RKO (cell line): ENCODE results near the gene KIAA1671.

Experiments used
- DNase-seq: peaks from one replicate; pipeline ENCODE4 v3.0.0-alpha.2; 2016; ENCODE audit warnings: low spot score

KIAA1671 gene

DNA sequence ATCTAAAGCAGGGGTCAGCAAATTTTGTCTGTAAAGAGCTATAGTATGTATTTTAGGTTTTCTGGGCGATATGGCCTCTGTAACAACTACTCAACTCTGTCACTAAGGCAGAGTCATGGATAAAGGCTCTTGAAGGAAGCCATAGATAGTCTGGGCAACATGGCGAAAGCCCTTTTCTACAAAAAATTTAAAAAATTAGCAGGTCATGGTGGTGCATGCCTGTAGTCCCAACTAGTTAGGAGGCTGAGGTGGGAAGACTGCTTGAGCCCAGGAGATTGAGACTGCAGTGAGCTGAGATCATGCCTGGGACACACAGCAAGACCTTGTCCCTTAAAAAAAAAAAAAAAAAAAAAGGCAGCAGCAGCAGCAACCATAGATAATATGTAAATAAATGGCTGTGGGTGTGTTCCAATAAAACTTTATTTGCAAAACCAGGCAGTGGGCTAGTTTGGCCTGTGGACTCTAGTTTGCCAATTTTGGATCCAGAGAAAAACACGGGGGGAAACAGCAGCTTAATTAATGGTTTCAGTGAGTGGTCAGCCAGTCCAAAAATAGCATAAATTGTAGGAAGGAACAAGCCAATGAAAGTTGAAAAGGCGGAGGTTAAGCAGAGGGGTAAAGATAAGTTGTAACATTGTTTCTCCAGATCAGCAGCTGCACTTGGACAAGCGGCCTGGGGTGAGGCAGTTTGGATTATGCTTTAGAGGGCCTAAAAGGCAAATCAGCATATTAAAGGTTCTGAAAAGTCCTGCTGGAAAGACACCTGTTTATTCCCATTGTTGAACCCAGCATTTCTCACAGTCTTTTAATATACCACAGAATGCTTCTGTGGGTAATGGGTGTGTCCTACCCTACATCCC lies 62.6 kb downstream of the KIAA1671 start:
- no peak for DNase-seq

GRCh38 chr22:25016311-25016710 lies 63.8 kb downstream of the KIAA1671 start:
- no peak for DNase-seq

- no peak for DNase-seq
These were observed 65.5 kb downstream of the KIAA1671 start for GRCh38 chr22:25018009-25018408.

- DNase-seq, result no peak
These were observed 67.1 kb downstream of the KIAA1671 start for GRCh38 chr22:25019427-25020184.

- DNase-seq, result no peak
These were observed 68.9 kb downstream of the KIAA1671 start for GRCh38 chr22:25021409-25021808.

- DNase-seq, result no peak
These were observed 69.6 kb downstream of the KIAA1671 start for GRCh38 chr22:25021976-25022711.

- DNase-seq, result no peak
These were observed 71.4 kb downstream of the KIAA1671 start for GRCh38 chr22:25023879-25024278.

DNA sequence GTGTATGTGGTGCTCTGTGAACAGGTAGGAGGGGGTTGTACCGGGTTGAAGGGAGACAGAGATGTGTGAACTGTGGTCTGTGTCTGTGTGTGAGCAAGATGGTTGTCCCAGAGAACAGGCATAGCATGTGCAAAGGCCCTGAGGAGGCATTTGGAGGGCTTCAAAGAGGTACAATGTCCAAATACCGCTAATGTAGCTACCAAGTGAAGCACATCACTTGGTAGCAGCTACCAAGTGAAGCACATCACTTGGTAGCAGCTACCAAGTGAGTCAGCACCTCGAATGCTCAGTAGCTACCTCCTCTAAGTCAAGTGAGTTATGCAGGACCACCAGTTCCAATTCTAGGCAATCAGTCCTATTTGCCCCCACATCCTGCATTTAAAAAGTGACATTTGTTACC lies 72.4 kb downstream of the KIAA1671 start:
- no peak for DNase-seq

DNA sequence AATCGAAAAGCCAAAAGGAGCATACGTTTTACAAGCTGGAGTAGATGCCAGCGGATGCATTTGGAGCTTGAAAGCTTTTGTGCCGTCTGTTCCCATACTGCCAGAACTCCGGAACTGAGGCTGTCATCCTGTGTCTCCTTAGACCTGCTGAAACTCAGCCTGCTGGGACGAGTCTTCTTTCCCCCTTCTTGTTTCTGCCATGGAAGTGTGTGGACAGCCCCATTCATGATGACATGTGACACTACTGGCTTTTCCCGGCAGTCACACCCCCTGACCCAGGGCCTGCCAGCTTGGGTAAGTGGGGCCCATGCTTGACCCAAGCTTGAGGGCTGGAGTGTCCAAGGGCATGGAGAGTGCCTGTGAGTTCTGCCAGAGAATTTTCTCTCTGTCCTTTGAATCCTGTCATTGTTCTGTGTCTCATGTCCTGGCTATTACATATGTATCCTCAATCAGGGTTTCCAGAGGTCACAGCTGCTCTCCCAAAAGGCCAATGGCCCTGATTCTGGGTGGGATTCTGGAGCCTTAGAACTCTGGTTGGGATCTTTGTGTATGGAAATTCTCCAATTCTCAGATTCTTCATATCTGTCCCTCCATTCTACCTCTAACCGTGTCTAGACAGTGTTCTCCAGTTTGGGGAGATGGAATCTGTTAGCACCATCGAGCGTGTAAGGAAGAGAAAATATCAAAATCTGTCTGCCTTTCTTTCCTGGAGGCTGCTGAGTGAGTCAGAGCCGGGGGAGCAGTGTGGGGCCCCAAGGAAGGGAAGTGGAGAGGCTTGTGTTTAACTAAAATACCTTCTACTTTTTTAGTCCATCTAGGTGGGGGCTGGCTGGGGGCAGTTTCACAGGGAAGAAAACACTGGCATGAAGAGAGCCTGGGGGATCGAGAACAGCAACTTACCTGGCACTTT lies 73.2 kb downstream of the KIAA1671 start:
- no peak for DNase-seq

DNA sequence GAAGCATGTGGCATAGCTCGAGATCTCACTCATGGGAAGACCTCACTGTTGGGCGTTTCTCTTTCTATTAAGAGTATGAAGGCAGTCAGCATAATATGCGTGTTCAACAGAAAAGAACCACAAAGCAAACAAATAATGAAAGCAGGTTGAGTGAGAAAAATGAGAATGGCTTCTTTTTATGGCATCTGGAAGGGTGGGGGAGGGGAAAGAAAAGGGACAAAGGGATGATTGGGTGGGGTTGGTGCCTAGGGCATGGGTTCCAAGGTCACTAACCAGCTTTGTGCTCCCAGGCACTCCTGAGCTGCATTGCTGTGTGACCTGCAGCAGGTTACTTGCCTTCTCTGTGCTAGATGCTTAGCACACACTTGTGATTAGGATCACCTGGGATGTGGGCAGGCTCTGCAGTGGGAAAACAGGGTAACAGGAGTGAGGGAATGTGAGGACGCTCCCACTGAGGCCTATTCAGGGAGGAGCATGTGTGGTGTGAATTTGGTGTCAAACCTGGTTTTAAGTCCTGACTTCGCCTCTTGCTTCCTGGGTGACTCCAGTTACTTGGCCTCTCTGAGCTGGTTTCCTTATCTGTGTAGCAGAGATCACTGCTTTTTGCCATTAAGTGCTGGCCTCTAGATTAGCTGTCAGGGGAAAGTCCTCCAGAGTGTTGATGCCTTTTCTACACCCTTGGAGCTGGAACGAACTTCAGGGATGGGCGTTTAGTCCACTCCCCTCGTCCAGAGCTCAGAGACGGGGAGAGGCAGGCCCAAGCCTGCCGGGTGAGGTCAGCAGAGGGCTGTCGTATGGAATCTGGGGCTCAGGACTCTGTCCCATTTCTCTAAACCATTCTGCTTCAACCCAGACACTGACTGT lies 74.8 kb downstream of the KIAA1671 start:
- DNase-seq, result no peak

GRCh38 chr22:25027959-25028840 lies 75.7 kb downstream of the KIAA1671 start:
- DNase-seq, result no peak

DNA sequence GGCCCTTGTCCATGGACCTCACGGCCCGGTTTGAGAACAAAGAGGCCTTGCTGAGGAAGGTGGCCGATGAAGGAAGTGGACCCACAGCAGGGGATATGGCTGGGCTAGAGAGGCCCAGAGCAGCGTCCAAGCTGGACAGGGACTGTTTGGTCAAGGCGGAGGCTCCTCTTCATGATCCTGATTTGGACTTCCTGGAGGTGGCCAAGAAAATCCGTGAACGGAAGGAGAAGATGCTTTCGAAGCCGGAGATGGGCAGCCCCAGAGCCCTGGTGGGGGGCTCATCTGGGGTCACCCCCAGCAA lies 76.3 kb downstream of the KIAA1671 start:
- DNase-seq, result no peak

DNA sequence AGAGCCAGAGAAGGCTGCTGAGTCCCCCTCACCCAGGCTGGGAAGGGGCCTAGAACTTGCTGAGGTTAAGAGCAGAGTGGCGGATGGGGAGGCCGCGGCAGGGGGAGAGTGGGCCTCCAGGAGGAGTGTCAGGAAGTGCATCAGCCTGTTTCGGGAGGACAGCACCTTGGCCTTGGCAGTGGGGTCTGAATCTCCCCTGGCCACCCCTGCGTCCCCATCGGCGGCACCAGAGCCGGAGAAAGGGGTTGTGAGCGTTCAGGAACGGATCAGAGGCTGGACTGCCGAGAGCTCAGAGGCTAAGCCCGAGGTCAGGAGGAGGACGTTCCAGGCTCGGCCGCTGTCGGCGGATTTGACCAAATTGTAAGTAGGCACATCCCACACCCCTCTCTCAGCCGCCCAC lies 76.7 kb downstream of the KIAA1671 start:
- DNase-seq, result no peak

GRCh38 chr22:25030636-25031035 lies 78.1 kb downstream of the KIAA1671 start:
- DNase-seq, result no peak

DNA sequence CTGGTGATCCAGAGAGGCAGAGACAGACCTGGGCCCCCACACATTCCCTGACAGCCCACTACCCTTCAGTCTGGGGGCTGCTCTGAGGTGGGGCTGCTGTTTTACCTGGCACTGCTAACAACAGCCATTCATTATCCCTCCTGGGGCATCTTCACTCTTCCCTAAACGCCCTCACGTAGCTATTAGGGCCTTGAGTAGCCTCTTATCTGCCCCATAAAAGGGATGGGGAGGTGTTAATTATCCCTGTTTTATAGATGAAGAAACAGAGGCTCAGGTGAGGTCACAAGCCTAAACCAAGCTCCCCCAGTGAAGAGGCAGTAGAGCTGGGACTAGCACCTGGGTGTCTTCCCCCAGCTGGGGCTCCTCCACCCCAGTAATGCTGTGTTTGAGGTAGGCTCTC lies 79.5 kb downstream of the KIAA1671 start:
- DNase-seq, result no peak

GRCh38 chr22:25035715-25036114 lies 83.2 kb downstream of the KIAA1671 start:
- no peak for DNase-seq

- DNase-seq, result no peak
These were observed 85.7 kb downstream of the KIAA1671 start for GRCh38 chr22:25038239-25038638.

- no peak for DNase-seq
These were observed 86.3 kb downstream of the KIAA1671 start for GRCh38 chr22:25038771-25039170.

- no peak for DNase-seq
These were observed 86.7 kb downstream of the KIAA1671 start for GRCh38 chr22:25039255-25039654.

DNA sequence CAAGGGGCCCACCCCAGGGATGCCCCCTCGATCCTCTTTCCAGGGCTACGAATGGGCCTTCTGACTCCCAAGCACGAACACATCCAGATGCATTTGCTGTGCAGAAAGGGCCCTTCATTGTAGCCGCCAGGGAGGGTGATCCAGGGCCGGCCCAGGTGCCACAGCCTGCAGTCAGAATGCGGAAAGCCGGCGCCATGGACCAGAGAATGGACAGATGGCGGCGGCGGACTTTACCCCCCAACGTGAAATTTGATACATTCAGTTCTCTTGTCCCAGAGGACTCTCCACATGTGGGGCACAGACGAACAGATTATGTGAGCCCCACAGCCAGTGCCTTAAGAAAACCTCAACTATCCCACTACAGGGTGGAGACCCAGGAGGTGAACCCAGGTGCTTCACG lies 87.2 kb downstream of the KIAA1671 start:
- DNase-seq, result no peak
